VCaP (cell line): ENCODE data around the gene RELCH.

Experiments used
- H3K27ac ChIP-seq: fragments of 450-650 bp; 2 replicates; pipeline ENCODE4 v1.5.1; 2017
- CTCF ChIP-seq: fragments of 450-650 bp; conservative IDR thresholded peaks from 2 replicates; pipeline ENCODE4 v1.5.1; 2017; ENCODE audit warnings: mild to moderate bottlenecking, moderate library complexity

Gene RELCH

GRCh38 chr18:62179213-62179612 lies 7.8 kb upstream of the RELCH start:
- no peak overlapping the region for H3K27ac ChIP-seq
- no peak for TF ChIP-seq CTCF

GRCh38 chr18:62182220-62182619 lies 4.8 kb upstream of the RELCH start:
- peak; percentile 20 for TF ChIP-seq CTCF
- no peak overlapping the region for H3K27ac ChIP-seq

GRCh38 chr18:62183578-62184195 lies 3.4 kb upstream of the RELCH start:
- H3K27ac ChIP-seq, result no peak overlapping the region
- peak; percentile 98 for TF ChIP-seq CTCF

GRCh38 chr18:62186499-62186773 lies 619 bp upstream of the RELCH start:
- peak overlapping the region; percentile 90 for H3K27ac ChIP-seq
- TF ChIP-seq CTCF, result no peak

DNA sequence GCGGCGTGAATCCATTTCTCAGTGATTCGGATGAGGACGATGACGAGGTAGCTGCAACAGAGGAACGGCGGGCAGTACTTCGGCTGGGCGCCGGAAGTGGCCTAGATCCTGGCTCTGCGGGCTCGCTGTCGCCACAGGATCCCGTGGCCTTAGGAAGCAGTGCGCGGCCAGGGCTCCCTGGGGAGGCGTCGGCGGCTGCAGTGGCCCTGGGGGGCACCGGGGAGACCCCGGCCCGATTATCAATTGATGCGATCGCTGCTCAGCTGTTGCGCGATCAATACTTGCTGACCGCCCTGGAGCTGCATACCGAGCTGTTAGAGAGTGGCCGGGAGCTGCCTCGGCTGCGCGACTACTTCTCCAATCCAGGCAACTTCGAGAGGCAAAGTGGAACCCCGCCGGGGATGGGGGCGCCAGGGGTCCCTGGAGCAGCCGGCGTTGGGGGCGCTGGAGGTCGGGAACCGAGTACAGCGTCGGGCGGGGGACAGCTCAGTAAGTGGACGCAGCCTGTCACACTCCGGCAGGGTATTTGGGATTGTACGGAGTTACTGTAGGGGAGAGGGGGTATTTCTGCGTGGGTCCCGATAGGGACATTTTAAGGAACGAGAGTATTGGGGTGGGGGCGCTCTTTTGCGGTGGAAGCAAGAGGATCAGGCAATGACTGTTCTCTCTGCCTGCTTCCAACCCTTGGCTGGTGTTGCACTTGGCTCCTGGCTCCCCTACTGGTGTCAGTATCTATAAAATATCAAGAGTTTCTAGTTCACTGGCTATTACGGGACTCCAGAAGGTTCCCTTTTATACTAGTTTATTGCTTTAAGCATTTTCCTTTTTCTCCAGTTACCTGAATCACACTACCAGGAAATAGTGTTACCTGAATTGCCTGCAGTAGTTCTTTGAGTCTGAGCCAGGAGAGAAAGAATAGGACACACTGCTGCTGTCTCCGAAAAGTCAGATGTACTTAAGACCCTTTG lies 772 bp downstream of the RELCH start:
- H3K27ac ChIP-seq, result peak overlapping the region; percentile 90
- peak; percentile 32; the same call in 1 of the 2 replicates for TF ChIP-seq CTCF

DNA sequence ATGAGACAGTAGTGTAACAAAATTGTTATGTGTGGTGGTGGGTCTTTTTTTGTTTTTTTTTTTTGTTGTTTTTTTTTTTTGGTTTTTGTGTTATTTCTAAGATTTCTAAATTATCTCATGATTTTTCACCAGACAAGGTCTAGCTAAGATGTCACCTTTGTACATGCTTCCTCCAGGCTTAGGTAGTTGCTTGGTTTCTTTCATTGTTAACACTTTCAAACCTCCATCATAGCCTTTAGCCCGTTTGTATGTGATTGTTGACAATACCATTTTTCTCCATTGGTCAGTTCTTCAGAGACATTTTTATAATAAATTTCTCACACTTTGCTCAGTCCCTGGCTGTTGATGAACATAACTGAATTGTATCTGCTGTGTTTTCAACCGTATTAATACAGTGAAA lies 2.2 kb downstream of the RELCH start:
- no peak for TF ChIP-seq CTCF
- peak overlapping the region; percentile 90 for H3K27ac ChIP-seq

DNA sequence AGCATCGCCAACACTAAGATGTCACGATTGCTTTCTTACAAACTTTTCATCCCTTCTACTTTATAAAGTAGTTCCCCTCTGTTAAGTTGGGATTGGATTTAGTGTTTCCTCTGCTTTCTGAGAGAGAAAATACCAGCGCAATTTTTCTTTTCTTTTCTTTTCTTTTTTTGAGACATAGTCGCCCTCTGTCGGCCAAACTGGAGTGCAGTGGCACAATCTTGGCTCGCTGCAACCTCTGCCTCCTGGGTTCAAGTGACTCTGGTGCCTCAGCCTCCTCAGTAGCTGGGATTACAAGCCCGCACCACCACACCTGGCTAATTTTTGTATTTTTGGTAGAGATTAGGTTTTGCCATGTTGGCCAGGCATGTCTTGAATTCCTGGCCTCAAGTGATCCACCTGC lies 9.0 kb downstream of the RELCH start:
- H3K27ac ChIP-seq, result no peak overlapping the region
- TF ChIP-seq CTCF, result no peak
